ENCODE results near the gene TTC33. TPM values are rescaled to one million over a fixed set of nuclear protein-coding genes. Genes with fewer than 3 reads are reported as not detected.
A peak's percentile ranks its signal among the peaks of the same experiment; 100 is the strongest.
"Not testable (repeated sequence)": the region's sequence is repeated elsewhere in the genome, so short reads cannot be mapped to it uniquely, and the experiment has no call there.

TTC33 gene, protein sequence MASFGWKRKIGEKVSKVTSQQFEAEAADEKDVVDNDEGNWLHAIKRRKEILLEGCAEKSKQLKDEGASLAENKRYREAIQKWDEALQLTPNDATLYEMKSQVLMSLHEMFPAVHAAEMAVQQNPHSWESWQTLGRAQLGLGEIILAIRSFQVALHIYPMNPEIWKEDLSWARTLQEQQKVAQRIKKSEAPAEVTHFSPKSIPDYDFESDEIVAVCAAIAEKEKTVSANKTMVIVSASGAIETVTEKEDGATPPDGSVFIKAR
- total RNA-seq, result 64.4 TPM

DNA sequence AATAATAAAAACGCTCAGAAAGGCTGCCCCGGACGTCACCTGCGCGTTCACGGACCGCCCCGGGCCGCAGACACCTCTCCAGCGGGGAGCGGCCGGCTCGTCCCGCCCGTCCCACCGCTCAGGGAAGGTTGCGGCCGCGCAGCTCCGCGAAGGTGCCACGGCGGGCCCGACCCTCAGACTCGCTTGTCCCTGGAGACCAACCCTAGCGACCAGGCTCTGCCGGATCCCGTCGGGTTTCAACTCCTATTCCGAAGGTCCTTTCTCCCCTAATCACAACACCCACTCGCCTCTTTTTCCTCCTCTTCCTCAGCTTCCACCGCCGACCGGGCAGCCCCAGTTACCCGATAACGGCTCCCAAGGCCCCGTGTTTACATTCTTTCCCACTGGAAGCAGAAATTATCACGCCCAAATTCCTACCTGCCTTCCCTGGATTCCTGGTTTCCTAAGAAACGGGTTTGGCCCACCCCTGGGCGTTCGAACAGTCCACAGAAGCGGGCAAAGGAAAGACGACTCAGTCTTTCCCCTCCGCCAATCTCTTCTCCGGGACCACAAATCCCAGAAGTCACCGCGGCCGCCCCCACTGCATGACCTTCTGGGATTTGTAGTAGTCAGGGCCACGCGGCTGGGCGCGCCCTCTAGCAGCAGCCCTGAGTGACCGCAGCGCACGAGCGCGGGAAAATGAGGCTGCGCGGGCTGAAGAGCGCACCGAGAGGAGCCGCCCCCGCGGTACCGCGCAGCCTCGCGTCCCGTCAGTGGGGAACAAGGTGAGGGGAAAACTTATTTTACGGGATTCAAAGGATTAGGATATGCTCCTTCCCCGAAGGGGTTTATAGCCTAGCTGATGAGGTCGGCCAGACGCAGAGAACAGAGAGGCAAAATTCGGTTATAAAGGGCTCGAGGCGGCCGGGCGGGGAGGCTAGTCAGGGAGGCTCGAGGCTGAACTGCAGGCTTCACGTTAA, at the start of gene TTC33:
Gene TTC33 (minus strand): TSS at position 555 of the 959 bp plus-strand sequence. CDS start 8,943 bp downstream, outside the sequence.
- FAIRE-seq (no peak), DNase-seq (ENCODE audit: low spot score in 2 of 2) (peak; percentile 90 to 93)

DNA sequence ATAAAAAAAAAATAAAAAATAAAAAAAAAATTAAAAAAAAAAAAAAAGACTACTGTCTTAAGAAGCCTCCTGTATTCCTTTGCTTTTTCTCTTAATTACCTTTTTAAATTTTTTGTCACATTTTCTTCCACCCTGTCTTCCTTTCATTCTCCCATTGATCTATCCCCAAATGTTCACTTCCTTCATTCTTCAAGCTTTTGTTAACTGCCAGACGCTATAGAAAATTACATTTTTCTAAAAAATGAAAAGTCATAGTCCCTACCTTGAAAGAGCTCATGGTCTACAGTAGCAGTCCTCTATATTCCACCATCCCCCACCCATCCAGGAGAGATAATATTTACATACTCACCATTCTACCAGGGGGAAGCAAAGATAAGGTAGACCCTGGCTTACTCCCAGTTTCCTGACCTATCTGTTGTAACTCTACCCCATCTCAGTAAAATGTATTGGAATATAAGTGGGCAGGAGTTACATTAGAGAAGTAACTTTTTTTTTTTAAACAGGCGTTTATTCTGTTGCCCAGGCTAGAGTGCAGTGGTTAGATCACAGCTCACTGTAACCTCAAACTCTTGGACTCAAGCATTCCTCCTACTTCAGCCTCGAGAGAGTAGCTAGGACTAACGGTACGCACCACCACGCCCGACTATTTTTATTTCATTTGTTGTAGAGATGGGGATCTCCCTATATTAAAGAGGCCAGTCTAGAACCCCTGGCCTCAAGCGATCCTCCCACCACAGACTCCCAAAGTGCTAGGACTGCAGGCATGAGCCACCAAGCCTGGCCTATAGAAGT, 46.2 kb upstream of the TTC33 start:
- no peak for FAIRE-seq
- no peak for DNase-seq (ENCODE audit: low spot score in 2 of 2)

DNA sequence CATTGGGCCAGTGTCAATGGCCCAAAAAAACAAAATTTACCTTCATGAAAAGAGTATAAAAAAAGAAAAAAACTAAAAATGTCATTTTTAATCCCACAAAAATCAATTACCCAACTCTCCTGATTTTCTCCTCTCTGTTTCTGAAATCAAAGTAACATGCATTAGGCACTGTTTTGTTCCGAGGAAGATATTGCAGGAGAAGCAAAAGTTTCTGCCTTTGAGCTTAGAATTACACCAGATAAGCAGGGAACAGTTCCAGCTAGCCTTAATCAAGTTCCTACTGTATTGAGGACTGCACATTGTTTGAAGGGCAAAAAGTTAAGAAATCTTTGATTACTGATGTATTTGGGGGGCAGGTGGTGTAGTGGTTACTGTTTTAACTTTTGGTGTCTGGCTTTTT, 43.5 kb upstream of the TTC33 start:
- FAIRE-seq, result no peak

DNA sequence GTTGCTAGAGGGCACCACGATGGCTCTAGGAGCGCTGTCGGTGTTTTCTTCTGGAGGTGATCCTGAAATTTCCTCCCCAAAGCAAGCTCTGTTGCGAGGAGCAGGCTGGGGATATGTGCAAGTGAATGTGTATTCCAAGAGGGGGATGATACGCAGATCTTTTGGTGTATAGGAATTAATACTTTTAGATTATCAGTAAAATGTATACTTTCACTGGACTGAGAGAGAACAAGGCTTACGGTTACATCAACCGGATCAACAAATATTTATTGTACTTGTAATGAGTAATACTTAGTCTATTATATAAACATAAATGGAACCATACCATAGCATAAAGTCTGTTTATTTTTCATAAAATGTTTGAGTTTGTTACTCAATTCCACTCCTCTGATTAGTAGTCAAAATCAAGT, 43.0 kb upstream of the TTC33 start:
- no peak for FAIRE-seq
- DNase-seq (ENCODE audit: low spot score in 2 of 2), result no peak

More for the DNA sequence above, 43.5 kb upstream of the TTC33 start:
- no peak for DNase-seq (ENCODE audit: low spot score in 2 of 2)

DNA sequence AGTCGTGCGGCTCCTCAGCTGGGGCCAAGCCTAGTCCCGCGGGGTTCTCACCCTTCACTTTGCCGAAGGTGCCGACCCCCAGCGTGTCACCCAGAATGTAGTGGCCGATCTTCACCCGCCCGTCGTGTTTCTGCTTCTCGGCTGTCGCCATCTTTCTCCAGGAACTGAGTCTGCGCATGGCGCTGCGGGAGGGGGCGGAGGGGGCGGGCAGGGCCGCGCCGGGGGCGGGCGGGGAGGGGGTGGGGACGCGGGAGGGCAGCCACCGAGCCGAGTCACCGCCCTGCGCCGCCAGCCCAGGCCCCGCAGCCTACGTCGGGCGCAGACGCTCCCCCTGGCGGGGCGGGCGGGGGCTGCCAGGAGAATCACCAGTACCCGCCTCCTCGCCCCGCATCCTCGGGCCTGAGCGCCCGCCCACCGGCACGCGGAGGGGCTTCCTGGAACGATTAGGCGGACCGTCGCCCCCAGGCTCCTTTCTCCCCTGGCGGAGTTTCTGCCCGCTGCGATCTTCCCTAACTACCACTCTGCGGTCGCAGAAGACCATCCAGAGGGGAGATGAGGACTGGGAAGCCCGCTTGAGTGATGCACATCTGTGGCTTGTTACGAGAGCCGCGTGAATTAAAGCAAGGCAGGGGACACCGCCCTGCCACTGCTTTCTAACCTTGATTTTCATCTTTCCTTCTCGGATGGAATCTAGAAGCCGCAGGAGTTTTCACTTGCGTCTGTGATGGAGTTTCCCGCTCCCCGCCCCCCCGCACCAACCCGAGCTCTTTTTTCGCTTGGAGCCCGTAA, 42.4 kb upstream of the TTC33 start, which contains the start of gene PRKAA1:
Gene PRKAA1 (minus strand): TSS at position 363 of the 789 bp plus-strand sequence. CDS start 185 bp downstream, at position 178.
- FAIRE-seq, result no peak

DNA sequence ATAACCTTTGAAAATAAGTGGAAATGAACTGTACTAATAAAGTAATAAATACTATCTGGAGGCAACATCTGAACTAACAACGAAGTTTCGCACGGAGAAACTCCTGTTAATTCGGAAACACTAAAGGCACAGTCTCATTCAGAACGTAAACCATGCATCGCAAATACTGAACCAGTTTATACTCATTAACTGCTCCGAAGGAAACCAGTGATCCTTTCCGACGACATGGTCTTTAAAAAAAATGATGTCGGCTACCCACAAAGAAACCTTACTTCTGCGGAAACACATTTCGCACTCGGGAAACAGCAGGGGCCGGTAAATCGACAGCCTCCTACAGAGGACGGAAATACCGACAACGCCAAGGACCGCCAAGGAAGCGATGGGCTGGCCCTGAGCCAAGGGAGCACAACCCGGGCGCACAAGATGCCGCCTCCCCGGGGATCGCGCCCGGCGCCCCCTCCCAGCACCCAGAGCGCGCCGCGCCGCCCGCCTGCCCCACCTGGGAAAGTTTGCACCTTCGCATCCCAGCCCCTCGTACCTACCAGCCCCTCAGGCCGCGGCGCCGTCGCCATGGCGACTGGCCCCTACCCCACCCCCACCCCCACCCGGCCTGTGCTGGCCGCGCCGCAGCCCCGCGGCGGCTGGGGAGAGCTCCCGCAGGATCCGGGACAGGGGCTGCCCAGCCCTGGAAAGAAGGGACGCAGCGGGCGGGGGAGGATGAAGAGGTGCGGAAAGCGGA, 41.7 kb upstream of the TTC33 start:
- DNase-seq (ENCODE audit: low spot score in 2 of 2), result no peak
- FAIRE-seq, result no peak

More for the DNA sequence above, 42.4 kb upstream of the TTC33 start, which contains the start of gene PRKAA1:
- DNase-seq (ENCODE audit: low spot score in 2 of 2), result peak; percentile 91 to 95

DNA sequence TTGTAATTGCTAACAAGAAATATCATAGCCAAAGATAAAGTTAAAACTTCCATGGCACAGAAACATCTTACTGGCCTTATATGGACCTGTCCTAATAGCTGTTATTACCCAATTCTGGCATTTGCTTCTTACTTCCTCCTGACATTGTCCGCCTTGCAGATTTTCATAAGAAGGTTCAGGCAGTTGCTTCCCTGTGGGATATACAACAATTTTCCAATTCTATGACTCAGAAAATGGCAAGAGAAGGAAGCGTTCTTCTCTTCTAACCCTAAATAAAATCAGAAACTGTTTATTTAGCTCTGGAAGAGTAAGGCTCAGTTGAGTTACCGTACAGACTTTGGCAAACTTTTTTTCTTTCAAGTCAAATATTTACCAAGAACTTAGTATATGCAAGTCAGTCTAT, 40.7 kb upstream of the TTC33 start:
- DNase-seq (ENCODE audit: low spot score in 2 of 2) (no peak), FAIRE-seq (no peak)

DNA sequence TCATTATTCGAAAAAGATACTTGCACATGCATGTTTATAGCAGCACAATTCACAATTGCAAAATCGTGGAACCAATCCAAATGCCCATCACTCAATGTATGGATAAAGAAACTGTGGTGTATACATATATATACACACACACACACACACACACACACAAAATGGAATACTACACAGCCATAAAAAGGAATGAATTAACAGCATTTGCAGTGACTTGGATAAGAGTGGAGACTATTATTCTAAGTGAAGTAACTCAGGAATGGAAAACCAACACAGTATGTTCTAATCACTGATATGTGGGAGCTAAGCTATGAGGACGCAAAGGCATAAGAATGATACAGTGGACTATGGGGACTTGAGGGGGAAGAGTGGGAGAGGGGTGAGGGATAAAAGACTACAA, 39.1 kb upstream of the TTC33 start:
- not testable (repeated sequence) for FAIRE-seq; DNase-seq (ENCODE audit: low spot score in 2 of 2)

DNA sequence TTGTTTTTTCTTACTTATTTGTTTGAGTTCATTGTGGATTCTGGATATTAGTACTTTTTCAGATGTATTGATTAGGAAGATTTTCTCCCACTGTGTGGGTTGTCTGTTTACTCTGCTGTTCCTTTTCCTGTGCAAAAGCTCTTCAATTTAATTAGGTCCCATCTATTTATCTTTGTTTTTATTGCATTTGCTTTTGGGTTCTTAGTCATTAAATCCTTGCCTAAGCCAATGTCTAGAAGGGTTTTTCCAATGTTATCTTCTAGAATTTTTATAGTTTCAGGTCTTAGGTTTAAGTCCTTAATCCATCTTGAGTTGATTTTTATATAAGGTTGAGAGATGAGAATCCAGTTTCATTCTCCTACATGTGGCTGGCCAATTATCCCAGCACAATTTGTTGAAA, 38.6 kb upstream of the TTC33 start:
- FAIRE-seq; DNase-seq (ENCODE audit: low spot score in 2 of 2): not testable (repeated sequence)

DNA sequence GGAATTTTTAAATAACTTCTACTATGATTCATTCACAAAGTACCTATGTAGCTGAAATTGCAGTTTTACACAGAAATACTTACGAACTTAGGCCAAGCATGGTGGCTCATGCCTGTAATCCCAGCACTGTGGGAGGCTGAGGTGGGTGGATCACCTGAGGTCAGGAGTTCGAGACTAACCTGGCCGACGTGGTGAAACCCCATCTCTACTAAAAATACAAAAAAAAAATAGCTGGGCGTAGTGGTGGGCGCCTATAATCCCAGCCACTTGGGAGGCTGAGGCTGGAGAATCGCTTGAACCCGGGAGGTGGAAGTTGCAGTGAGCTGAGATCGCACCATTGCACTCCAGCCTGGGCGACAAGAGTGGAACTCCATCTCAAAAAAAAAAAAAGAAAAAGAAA, 36.9 kb upstream of the TTC33 start:
- not testable (repeated sequence) for DNase-seq (ENCODE audit: low spot score in 2 of 2); FAIRE-seq

DNA sequence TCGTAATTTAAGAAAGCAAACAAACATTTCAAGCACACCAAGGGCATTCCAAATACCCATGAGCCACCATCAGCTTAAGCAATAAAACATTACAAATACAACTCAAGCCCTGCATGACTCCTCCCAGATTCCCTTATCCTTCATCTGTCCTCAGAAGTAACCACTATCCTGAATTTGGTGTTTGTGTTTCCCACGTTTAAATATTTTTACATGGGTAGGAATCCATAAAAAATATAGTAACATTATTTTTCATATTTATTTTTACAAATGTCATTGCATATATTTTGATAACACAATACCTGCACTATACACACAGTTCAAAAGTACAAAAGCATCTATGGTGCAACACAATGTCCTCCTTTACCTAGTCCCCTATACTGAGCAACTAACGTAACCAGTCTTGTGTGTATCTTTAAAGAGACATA, 36.0 kb upstream of the TTC33 start:
- DNase-seq (ENCODE audit: low spot score in 2 of 2) (no peak), FAIRE-seq (no peak)

DNA sequence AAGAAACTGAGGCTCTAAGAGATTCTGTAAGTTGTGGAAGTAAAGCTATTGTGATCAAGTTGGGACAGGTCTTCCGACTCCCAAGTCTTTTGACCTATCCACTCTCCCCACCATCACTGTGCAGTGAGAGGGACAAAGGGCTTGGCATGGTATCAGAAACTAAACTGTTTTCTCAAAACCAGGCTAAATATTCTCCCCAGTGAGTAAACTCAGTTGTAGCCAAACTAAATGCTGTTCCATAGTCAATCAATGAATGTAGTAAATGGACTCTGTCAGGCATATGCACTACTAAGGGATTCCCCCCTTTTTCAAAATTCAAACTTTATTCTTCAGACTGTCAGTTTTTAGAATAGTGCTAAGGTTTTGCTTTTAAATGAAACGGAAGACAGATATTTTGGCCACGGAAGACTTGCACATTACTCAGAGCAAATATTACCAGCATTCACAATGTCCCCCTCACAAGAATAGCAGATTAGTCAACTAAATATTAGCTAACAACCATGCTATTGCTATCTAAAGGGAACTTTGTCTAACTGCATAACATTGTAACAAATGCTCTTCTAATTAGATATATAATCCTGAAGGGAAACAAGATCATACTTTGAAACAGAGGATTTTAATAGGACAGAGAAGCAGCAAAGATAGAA, 35.3 kb upstream of the TTC33 start:
- FAIRE-seq (no peak), DNase-seq (ENCODE audit: low spot score in 2 of 2) (no peak)

DNA sequence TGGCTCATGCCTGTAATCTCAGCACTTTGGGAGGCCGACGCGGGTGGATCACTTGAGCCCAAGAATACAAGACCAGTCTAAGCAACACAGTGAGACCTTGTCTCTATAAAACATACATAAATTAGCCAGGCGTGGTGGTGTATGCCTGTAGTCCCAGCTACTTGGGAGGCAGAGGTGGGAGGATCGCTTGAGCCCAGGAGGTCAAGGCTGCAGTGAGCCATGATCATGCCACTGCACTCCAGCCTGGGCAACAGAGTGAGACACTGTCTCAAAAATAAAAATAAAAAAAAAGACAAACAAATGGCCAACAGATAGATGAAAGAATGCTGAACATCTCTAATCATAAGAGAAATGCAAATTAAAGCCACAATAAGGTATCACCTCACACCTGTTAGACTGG, 33.2 kb upstream of the TTC33 start:
- DNase-seq (ENCODE audit: low spot score in 2 of 2); FAIRE-seq: not testable (repeated sequence)

DNA sequence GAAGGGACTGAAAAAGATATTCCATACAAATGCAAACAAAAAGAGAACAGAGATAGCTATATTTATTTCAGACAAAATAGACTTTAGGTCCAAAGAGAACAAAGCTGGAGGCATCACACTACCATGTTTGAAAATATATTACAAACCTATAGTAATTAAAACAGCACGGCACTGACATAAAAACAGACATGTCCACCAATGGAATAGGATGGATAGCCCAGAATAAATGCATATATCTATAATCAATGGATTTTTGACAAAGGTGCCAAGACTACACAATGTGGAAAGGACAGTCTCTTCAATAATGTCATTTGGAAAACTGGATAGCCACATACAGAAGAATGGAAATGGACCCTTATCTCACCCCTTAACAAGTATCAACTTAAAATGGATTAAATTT, 32.2 kb upstream of the TTC33 start:
- DNase-seq (ENCODE audit: low spot score in 2 of 2), result no peak
- FAIRE-seq, result no peak

DNA sequence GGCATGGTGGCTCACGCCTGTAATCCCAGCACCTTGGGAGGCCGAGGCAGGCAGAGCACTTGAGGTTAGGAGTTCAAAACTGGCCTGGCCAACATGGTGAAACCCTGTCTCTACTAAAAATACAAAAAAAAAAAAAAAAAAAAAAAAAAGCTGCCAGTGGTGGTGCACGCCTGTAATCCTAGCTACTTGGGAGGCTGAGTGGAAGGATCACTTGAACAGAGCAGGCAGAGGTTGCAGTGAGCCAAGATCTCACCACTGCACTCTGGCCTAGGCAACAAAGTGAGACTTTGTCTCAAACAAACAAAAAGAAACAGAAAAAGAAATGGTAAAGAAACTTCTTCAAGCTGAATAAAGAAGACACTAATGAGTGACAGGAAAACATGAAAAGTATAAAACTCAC, 30.9 kb upstream of the TTC33 start:
- not testable (repeated sequence) for DNase-seq (ENCODE audit: low spot score in 2 of 2); FAIRE-seq

DNA sequence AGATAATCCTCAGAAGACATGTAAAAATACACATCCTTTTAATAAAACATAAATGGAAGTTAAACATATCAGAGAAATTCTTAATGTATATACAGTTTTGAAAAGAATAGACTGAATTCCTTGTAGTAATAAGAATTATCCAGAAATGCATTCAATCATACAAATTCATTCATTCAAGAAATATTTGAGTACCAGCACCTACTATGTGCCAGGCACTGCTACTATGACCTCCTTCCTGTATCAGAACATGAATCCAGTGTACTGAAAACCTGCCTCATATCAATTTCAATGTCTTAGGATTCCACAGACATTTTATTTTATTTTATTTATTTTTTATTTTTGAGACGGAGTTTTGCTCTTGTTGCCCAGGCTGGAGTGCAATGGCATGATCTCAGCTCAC, 29.2 kb upstream of the TTC33 start:
- FAIRE-seq (no peak), DNase-seq (ENCODE audit: low spot score in 2 of 2) (no peak)

DNA sequence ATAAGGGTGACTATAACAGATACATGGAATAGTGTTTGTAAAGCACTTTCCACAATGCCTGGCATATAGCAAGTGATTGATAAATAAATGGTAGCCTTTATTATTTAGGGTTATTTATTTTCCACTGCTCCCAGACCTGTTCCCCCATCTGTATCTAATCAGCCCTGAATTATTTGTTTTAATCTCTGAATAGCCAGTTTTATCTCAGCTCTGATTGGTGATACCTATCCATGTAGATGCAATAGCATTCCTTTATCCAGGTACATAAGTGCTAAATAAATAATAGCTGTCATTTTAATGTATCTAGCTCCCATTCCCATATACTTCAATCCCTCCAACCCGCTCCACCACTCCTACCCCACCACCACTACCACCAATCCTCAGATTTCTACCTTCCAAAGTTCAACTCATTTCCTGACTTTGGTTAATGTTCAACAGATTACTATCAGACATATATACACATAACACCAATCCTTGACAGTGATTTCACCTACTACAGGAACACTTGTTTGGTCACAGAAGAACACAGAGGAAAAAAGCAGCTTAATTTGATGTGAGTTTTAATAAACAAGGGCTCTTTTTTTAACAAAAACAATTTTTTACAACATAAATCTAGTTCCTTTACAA, 28.4 kb upstream of the TTC33 start:
- DNase-seq (ENCODE audit: low spot score in 2 of 2) (no peak), FAIRE-seq (no peak)

DNA sequence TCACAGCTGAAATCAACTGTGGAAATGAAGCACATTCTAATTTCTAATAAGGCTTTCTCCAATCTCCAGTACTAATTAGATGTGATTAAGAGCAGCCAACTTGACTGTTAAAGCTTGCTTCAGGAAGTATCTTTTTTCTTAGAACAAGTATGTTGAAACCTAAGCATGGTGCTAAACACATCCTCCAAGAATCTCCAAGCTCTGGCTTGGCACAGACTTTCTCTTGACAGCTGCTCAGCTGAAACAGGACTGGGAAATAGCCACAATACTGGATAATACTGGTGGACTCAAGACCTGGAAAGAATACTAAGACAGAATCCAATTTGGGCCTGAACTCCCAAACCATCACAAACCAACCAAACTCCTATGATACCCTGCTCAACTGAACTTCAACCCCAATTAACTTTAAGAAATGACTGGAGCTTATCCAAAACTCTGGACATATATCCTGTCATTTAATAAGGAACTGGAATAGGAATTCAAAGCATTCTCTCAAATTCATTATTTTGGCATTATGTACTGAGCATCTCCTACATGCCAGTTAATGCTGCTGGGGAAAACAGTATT, 26.2 kb upstream of the TTC33 start:
- no peak for DNase-seq (ENCODE audit: low spot score in 2 of 2)
- FAIRE-seq, result no peak

Measured in frontal cortex (tissue), 4 donors.